ENCODE measurements around the gene VSTM2B. TPM values are rescaled to one million over a fixed set of nuclear protein-coding genes. Genes with fewer than 3 reads are reported as not detected.

The VSTM2B gene
- total RNA-seq, 1 experiment from 2014 or later: 0.31 TPM

GRCh38 chr19:29489172-29489951 lies 36.4 kb upstream of the VSTM2B start:
- H3K36me3 Mint-ChIP-seq (ENCODE audit: insufficient read depth in 1 of 3, low read depth in 3 of 3): no peaks in the 10 kb centered on the region
- TF ChIP-seq CTCF (conservative IDR thresholded peaks at IDR 0.05): no peak
- Histone ChIP-seq H3K23ac (ENCODE audit: insufficient read length, low read depth, low read length) (no peak overlapping the region), H2BK15ac (ENCODE audit: low read depth, low read length) (no peak overlapping the region), H3K27me3 (ENCODE audit: insufficient read depth, low read length) (no peaks in the 10 kb centered on the region), H3K4me1 (ENCODE audit: insufficient read depth, low read length) (no peaks in the 10 kb centered on the region; the same call in 1 of the 2 replicates), H3K9me3 (ENCODE audit: control insufficient read depth, low read depth, low read length) (no peaks in the 10 kb centered on the region), H4K8ac (replicated peaks; ENCODE audit: insufficient read length, low read depth, low read length) (no peak overlapping the region), H3K4ac (ENCODE audit: low read depth, low read length) (no peak overlapping the region), H2BK12ac (ENCODE audit: insufficient read length, low read depth, low read length) (no peak overlapping the region), H3K23me2 (ENCODE audit: insufficient read length, low read depth, low read length, poor library complexity, severe bottlenecking) (no peaks in the 10 kb centered on the region), H3K18ac (ENCODE audit: insufficient read length, low read depth, low read length) (no peak overlapping the region), H3K79me1 (ENCODE audit: insufficient read depth, low read depth, low read length, poor library complexity, severe bottlenecking) (no peaks in the 10 kb centered on the region), H3K56ac (ENCODE audit: insufficient read length, low read depth, low read length) (no peak overlapping the region), H3K79me2 (ENCODE audit: insufficient read depth, low read length) (no peaks in the 10 kb centered on the region), H4K91ac (ENCODE audit: insufficient read length, low read depth, low read length) (no peak overlapping the region), H3K4me2 (ENCODE audit: insufficient read depth, insufficient read length, low read length) (no peak overlapping the region), H2AK5ac (ENCODE audit: insufficient read length, low read length) (no peak overlapping the region), H4K20me1 (ENCODE audit: control insufficient read depth, insufficient read depth, insufficient read length) (no peaks in the 10 kb centered on the region), H3K14ac (ENCODE audit: insufficient read depth, low read length) (no peak overlapping the region), H3K27ac (ENCODE audit: insufficient read length, low read depth, low read length) (no peak overlapping the region), H2BK120ac (ENCODE audit: low read depth, low read length, poor library complexity, severe bottlenecking) (no peak overlapping the region), H2BK5ac (ENCODE audit: insufficient read length, low read length) (no peak overlapping the region), H3K9ac (ENCODE audit: extremely low read depth, insufficient read length, low read length) (no peak overlapping the region), H2AFZ (ENCODE audit: low read length) (no peak overlapping the region), H4K5ac (ENCODE audit: insufficient read length, low read depth, low read length) (no peak overlapping the region), H3T11ph (ENCODE audit: low read length) (no peak overlapping the region), H2BK20ac (ENCODE audit: low read depth, low read length, poor library complexity, severe bottlenecking) (no peak overlapping the region)
- no peak overlapping the region for H3K27ac Mint-ChIP-seq
- H3K4me3 Mint-ChIP-seq: no peak overlapping the region
- peaks cover 39% of the 10 kb centered on the region for H3K27me3 Mint-ChIP-seq (ENCODE audit: low read depth)
- no peaks in the 10 kb centered on the region; a peak in 2 of 5 replicates for H3K9me3 Mint-ChIP-seq
- peaks cover 14 to 25% of the 10 kb centered on the region in 2 experiments for H3K4me1 Mint-ChIP-seq
- WGBS (ENCODE audit: extremely low coverage, insufficient read length, low lambda C conversion rate): no CpG with 5 or more reads among the region's 16 CpGs
- no peak for DNase-seq
